GM23338 (cell line): ENCODE measurements around the gene PIGR. TPM values are rescaled to one million over a fixed set of nuclear protein-coding genes. Genes with fewer than 3 reads are reported as not detected.

ENCODE experiments used
- ATAC-seq: fragments of 200-7000 bp; cut with Tn5 transposase; 3 replicates; pipeline ENCODE4 v1.9.1; 2020
- DNase-seq: peaks from one replicate; pipeline ENCODE4 v3.0.0-alpha.2; 2015; ENCODE audit warnings: low spot score
- H2AFZ ChIP-seq: fragments of 200-600 bp; sonication (generic); 2 replicates; pipeline ENCODE4 v1.8.0; 2016; ENCODE audit warnings: antibody characterized with exemption, mild to moderate bottlenecking, moderate library complexity
- H3F3A ChIP-seq: fragments of 200-600 bp; sonication (generic); replicated peaks from 2 replicates; pipeline ENCODE4 v1.8.0; 2017; ENCODE audit warnings: antibody characterized with exemption, mixed run types, low read depth
- H3K27ac ChIP-seq: fragments of 200-600 bp; sonication (generic); 2 replicates; pipeline ENCODE4 v1.6.1; 2016; ENCODE audit warnings: low read depth
- H3K27me3 ChIP-seq: fragments of 200-600 bp; sonication (generic); 2 replicates; pipeline ENCODE4 v1.8.0; 2016; ENCODE audit warnings: mild to moderate bottlenecking, mixed run types, moderate library complexity; ENCODE audit not compliant: insufficient read depth
- H3K36me3 ChIP-seq: fragments of 200-600 bp; sonication (generic); 2 replicates; pipeline ENCODE4 v1.8.0; 2016; ENCODE audit warnings: mild to moderate bottlenecking; ENCODE audit not compliant: insufficient read depth
- H3K4me1 ChIP-seq: fragments of 200-600 bp; sonication (generic); 2 replicates; pipeline ENCODE4 v1.8.0; 2016; ENCODE audit warnings: mild to moderate bottlenecking, moderate library complexity; ENCODE audit not compliant: insufficient read depth
- H3K4me2 ChIP-seq: fragments of 200-600 bp; sonication (generic); 2 replicates; pipeline ENCODE4 v1.7.1; 2017; ENCODE audit warnings: mixed run types
- H3K4me3 ChIP-seq: fragments of 200-600 bp; sonication (generic); 2 replicates; pipeline ENCODE4 v1.6.1; 2016; ENCODE audit warnings: mixed run types
- H3K79me2 ChIP-seq: fragments of 200-600 bp; sonication (generic); replicated peaks from 2 replicates; pipeline ENCODE4 v1.8.0; 2017; ENCODE audit warnings: mild to moderate bottlenecking; ENCODE audit not compliant: insufficient read depth
- H3K9me2 ChIP-seq: fragments of 200-600 bp; sonication (generic); 2 replicates; pipeline ENCODE4 v1.8.0; 2017; ENCODE audit not compliant: insufficient read depth
- H4K20me1 ChIP-seq: fragments of 200-600 bp; sonication (generic); replicated peaks from 2 replicates; pipeline ENCODE4 v1.8.0; 2017; ENCODE audit warnings: mild to moderate bottlenecking; ENCODE audit not compliant: insufficient read depth
- H3K27ac Mint-ChIP-seq: 2 replicates; pipeline ENCODE4 v1.8.0; 2020; ENCODE audit warnings: inconsistent platforms, mild to moderate bottlenecking, moderate library complexity, mixed read lengths
- H3K27me3 Mint-ChIP-seq: 3 replicates; pipeline ENCODE4 v1.8.0; 2022; ENCODE audit warnings: low read depth, mild to moderate bottlenecking, moderate library complexity, mixed read lengths, inconsistent platforms; ENCODE audit not compliant: insufficient read depth, poor library complexity
- H3K36me3 Mint-ChIP-seq: 3 replicates; pipeline ENCODE4 v1.8.0; 2021; ENCODE audit warnings: low read depth, mild to moderate bottlenecking, inconsistent platforms, moderate library complexity, mixed read lengths
- H3K4me1 Mint-ChIP-seq: 3 replicates; pipeline ENCODE4 v1.8.0; 2020; ENCODE audit warnings: mild to moderate bottlenecking, inconsistent platforms, mixed read lengths
- H3K4me3 Mint-ChIP-seq: 3 replicates; pipeline ENCODE4 v1.8.0; 2021; ENCODE audit warnings: moderate library complexity, mild to moderate bottlenecking, inconsistent platforms, mixed read lengths
- H3K9me3 Mint-ChIP-seq: 3 replicates; pipeline ENCODE4 v1.8.0; 2020; ENCODE audit warnings: moderate library complexity, mild to moderate bottlenecking, inconsistent platforms, mixed read lengths
- EZH2 ChIP-seq: fragments of 200-600 bp; sonication (generic); IDR thresholded peaks from one replicate; pipeline ENCODE4 v1.8.0; 2017; ENCODE audit warnings: antibody characterized with exemption, mild to moderate bottlenecking, low read depth; ENCODE audit not compliant: unreplicated experiment
- POLR2AphosphoS5 ChIP-seq: IDR thresholded peaks from 2 replicates; pipeline ENCODE4 v1.6.1; 2016; ENCODE audit warnings: antibody characterized with exemption, low read depth
- ZNF331 ChIP-seq: fragments of 250-450 bp; sonication (Bioruptor Pico); IDR thresholded peaks from 2 replicates; pipeline ENCODE4 v1.5.0; 2020; ENCODE audit warnings: low read depth, mild to moderate bottlenecking, moderate library complexity
- polyA plus RNA-seq: library from polyadenylated mRNA; unstranded; fragments of >200 nt; fragmentation: Nextera tagmentation; extraction: Ambion mirVana; gene quantifications from 2 replicates; pipeline ENCODE4 v1.2.1, GENCODE V29; 2016
- total RNA-seq: library from RNA; depleted of rRNA; stranded (reverse); fragments of >200 nt; shearing (Covaris generic); gene quantifications from 2 replicates; pipeline ENCODE4 v1.2.3, GENCODE V29; 2014
- TF ChIP-seq, protein P1 (sequence below): fragments of 250-450 bp; sonication (Bioruptor Pico); IDR thresholded peaks from 2 replicates; pipeline ENCODE4 v1.5.0; 2020; ENCODE audit warnings: mild to moderate bottlenecking, moderate library complexity

The PIGR gene
- total and polyA plus RNA-seq, 2 experiments from 2014 or later: not detected

DNA sequence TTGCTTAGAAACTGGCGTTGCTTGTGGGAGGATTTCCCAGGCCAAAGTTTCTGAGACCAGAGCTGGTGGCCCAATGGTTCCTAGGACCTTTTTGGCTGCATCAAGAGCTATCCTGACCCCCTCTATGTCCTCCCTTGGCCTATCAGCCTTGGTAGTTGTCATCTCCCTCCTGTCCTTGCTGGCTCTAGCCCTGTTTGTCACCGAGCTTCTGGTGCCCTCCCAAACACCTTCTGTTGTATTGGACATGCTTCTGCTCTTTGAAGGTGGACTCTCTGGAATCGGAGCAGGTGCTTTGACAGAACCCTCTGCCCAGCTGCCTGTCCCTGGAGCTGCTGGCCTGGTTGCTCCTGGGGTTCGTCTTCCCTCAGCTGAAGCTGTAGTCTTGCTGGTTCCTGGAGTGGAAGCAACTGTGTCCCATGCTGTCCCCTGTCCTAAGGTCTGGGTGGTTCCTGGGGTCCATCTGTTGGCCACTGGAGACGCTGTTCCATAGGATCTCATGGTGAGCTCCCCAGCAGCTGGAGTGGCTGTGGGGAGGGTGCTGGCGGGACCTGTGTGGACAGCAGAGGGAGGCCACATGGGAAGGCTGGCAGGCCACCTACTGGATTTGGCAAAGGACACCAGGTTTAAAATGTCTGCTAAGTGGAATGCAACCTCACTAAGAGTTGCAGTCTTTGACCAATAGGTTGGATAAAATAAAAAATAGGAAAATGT is 14.6 kb upstream of the PIGR start:
- no peaks in the 10 kb centered on the region for H3K4me1 Mint-ChIP-seq
- no peak overlapping the region for H3K4me3 ChIP-seq
- H3K9me3 Mint-ChIP-seq: no peaks in the 10 kb centered on the region
- H3K4me2 ChIP-seq: no peak overlapping the region
- H3K36me3 Mint-ChIP-seq: no peaks in the 10 kb centered on the region
- no peaks in the 10 kb centered on the region for H4K20me1 ChIP-seq
- no peaks in the 10 kb centered on the region for H3K27me3 ChIP-seq
- peaks cover 4% of the 10 kb centered on the region for H3K27me3 Mint-ChIP-seq
- no peaks in the 10 kb centered on the region for H3K79me2 ChIP-seq
- H2AFZ ChIP-seq: no peak overlapping the region
- H3K36me3 ChIP-seq: no peaks in the 10 kb centered on the region
- H3K27ac Mint-ChIP-seq: no peak overlapping the region
- ATAC-seq: no peak
- H3K4me1 ChIP-seq: no peaks in the 10 kb centered on the region
- no peaks in the 10 kb centered on the region for H3F3A ChIP-seq
- no peaks in the 10 kb centered on the region; the same call in 1 of the 2 replicates for H3K9me2 ChIP-seq
- TF ChIP-seq, protein P1, sequence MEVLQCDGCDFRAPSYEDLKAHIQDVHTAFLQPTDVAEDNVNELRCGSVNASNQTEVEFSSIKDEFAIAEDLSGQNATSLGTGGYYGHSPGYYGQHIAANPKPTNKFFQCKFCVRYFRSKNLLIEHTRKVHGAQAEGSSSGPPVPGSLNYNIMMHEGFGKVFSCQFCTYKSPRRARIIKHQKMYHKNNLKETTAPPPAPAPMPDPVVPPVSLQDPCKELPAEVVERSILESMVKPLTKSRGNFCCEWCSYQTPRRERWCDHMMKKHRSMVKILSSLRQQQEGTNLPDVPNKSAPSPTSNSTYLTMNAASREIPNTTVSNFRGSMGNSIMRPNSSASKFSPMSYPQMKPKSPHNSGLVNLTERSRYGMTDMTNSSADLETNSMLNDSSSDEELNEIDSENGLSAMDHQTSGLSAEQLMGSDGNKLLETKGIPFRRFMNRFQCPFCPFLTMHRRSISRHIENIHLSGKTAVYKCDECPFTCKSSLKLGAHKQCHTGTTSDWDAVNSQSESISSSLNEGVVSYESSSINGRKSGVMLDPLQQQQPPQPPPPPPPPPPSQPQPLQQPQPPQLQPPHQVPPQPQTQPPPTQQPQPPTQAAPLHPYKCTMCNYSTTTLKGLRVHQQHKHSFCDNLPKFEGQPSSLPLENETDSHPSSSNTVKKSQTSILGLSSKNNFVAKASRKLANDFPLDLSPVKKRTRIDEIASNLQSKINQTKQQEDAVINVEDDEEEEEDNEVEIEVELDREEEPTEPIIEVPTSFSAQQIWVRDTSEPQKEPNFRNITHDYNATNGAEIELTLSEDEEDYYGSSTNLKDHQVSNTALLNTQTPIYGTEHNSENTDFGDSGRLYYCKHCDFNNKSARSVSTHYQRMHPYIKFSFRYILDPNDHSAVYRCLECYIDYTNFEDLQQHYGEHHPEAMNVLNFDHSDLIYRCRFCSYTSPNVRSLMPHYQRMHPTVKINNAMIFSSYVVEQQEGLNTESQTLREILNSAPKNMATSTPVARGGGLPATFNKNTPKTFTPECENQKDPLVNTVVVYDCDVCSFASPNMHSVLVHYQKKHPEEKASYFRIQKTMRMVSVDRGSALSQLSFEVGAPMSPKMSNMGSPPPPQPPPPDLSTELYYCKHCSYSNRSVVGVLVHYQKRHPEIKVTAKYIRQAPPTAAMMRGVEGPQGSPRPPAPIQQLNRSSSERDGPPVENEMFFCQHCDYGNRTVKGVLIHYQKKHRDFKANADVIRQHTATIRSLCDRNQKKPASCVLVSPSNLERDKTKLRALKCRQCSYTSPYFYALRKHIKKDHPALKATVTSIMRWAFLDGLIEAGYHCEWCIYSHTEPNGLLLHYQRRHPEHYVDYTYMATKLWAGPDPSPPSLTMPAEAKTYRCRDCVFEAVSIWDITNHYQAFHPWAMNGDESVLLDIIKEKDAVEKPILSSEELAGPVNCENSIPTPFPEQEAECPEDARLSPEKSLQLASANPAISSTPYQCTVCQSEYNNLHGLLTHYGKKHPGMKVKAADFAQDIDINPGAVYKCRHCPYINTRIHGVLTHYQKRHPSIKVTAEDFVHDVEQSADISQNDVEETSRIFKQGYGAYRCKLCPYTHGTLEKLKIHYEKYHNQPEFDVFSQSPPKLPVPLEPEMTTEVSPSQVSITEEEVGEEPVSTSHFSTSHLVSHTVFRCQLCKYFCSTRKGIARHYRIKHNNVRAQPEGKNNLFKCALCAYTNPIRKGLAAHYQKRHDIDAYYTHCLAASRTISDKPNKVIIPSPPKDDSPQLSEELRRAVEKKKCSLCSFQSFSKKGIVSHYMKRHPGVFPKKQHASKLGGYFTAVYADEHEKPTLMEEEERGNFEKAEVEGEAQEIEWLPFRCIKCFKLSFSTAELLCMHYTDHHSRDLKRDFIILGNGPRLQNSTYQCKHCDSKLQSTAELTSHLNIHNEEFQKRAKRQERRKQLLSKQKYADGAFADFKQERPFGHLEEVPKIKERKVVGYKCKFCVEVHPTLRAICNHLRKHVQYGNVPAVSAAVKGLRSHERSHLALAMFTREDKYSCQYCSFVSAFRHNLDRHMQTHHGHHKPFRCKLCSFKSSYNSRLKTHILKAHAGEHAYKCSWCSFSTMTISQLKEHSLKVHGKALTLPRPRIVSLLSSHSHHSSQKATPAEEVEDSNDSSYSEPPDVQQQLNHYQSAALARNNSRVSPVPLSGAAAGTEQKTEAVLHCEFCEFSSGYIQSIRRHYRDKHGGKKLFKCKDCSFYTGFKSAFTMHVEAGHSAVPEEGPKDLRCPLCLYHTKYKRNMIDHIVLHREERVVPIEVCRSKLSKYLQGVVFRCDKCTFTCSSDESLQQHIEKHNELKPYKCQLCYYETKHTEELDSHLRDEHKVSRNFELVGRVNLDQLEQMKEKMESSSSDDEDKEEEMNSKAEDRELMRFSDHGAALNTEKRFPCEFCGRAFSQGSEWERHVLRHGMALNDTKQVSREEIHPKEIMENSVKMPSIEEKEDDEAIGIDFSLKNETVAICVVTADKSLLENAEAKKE (CRISPR knock-in tag): no peak
- no peak for TF ChIP-seq ZNF331 (CRISPR knock-in tag)
- no peak overlapping the region for H3K4me3 Mint-ChIP-seq
- no peak for DNase-seq
- H3K27ac ChIP-seq: no peak overlapping the region

DNA sequence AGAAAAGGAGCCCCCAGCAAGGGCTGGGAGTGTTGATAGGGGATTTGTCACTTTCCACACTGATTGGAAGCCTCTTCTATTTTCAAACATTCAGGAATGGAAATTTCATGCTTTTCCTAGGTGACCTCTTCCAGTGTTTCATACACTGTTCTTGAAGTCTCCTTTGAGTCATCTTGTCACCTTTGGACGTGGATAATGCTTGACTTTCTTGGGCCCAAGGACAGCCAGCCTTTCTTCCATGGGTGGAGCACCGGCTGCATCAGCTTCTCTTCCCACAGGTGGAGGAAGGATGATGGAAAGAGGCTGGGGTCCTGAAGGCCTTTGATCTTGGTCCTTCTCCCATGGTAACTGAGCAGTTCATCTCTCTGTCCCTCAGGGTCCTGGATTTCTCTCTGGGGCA is 11.9 kb upstream of the PIGR start:
- ATAC-seq (no peak), DNase-seq (no peak)
- H3K27ac ChIP-seq: no peak overlapping the region
- H3K27me3 ChIP-seq: no peaks in the 10 kb centered on the region
- no peak overlapping the region for H3K4me2 ChIP-seq
- H3K4me1 Mint-ChIP-seq: no peaks in the 10 kb centered on the region
- no peaks in the 10 kb centered on the region; the same call in 1 of the 2 replicates for H3K9me2 ChIP-seq
- H3K27me3 Mint-ChIP-seq: peaks cover 7% of the 10 kb centered on the region
- H4K20me1 ChIP-seq: no peaks in the 10 kb centered on the region
- no peaks in the 10 kb centered on the region for H3K4me1 ChIP-seq
- H3K36me3 Mint-ChIP-seq: no peaks in the 10 kb centered on the region
- no peak overlapping the region for H2AFZ ChIP-seq
- H3K36me3 ChIP-seq: no peaks in the 10 kb centered on the region
- H3K79me2 ChIP-seq: no peaks in the 10 kb centered on the region
- H3K4me3 Mint-ChIP-seq: no peak overlapping the region
- H3K4me3 ChIP-seq: no peak overlapping the region
- H3K27ac Mint-ChIP-seq: no peak overlapping the region
- no peaks in the 10 kb centered on the region for H3F3A ChIP-seq
- H3K9me3 Mint-ChIP-seq: no peaks in the 10 kb centered on the region
- TF ChIP-seq POLR2AphosphoS5: no peak
- no peak for TF ChIP-seq EZH2
- TF ChIP-seq, protein P1 (CRISPR knock-in tag): no peak
